Measurements from ENCODE around the gene MAP6D1. TPM values are rescaled to one million over a fixed set of nuclear protein-coding genes. Genes with fewer than 3 reads are reported as not detected.

Gene MAP6D1
- total and polyA plus RNA-seq, 9 of the 15 experiments (the other 6 are each of a cell fraction or from before 2014, with no cell fraction given), result 0.16 to 1.5 (median 0.44) TPM; not detected in 3

- CTCF ChIA-PET (ENCODE audit: low intra/inter-chr PET ratio), result no interaction called here
- 86% methylated on average over 22 of the region's 25 CpGs for WGBS (ENCODE audit: insufficient coverage, low coverage, missing lambda C conversion rate)
These were observed 6.4 kb downstream of the MAP6D1 start for GRCh38 chr3:183818706-183819624.

More at GRCh38 chr3:183818706-183819624, 6.4 kb downstream of the MAP6D1 start:
- DNase-seq (ENCODE audit: extremely low read depth in 1 of 4, low spot score in 3 of 4), result no peak
- Histone ChIP-seq H3K36me3 (ENCODE audit: control insufficient read depth, insufficient read depth, low read length) (no peaks in the 10 kb centered on the region), H3K27me3 (ENCODE audit: control insufficient read depth in 2 of 2, insufficient read depth in 2 of 2, low read length in 2 of 2) (no peaks in the 10 kb centered on the region), H3K4me2 (ENCODE audit: insufficient read depth, low read length) (no peak overlapping the region), H3K9me3 (replicated peaks; ENCODE audit: control insufficient read depth, insufficient read depth, low read depth, low read length) (no peaks in the 10 kb centered on the region), H3K4me3 (no peak overlapping the region), H3K27ac (ENCODE audit: extremely low read depth, low read depth, low read length) (no peak overlapping the region), H3K79me2 (ENCODE audit: control insufficient read depth, insufficient read depth, low read length) (no peaks in the 10 kb centered on the region), H3K9me1 (ENCODE audit: control insufficient read depth, insufficient read depth, low read length) (peaks cover 5% of the 10 kb centered on the region), H3K9ac (ENCODE audit: insufficient read depth in 1 of 2, low read depth in 2 of 2, low read length in 2 of 2) (no peak overlapping the region; a peak in 2 of 4 replicates), H2AFZ (ENCODE audit: low read depth, low read length) (no peak overlapping the region), H4K20me1 (replicated peaks; ENCODE audit: control insufficient read depth, insufficient read depth, low read length) (no peaks in the 10 kb centered on the region), H3K4me1 (replicated peaks in 1 of 2; ENCODE audit: control insufficient read depth in 2 of 2, insufficient read depth in 2 of 2, low read length in 2 of 2) (peaks cover 0 to 4% of the 10 kb centered on the region in 2 experiments; a peak in 2 of 5 replicates)
- POLR2A ChIA-PET, result no interaction called here
- ATAC-seq, result no peak
- intact Hi-C loops (cut with micrococcal nuclease) (no loop called here), in situ Hi-C loops (cut with MboI) (no loop called here)
- TF ChIP-seq, protein P1, sequence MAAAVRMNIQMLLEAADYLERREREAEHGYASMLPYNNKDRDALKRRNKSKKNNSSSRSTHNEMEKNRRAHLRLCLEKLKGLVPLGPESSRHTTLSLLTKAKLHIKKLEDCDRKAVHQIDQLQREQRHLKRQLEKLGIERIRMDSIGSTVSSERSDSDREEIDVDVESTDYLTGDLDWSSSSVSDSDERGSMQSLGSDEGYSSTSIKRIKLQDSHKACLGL (CRISPR knock-in tag; IDR thresholded peaks at IDR 0.05; ENCODE audit: borderline replicate concordance, poor library complexity, severe bottlenecking), result no peak
- no peak for TF ChIP-seq ZNF384 (IDR thresholded peaks at IDR 0.05; ENCODE audit: low read depth, low read length)
- TF ChIP-seq, protein P2, sequence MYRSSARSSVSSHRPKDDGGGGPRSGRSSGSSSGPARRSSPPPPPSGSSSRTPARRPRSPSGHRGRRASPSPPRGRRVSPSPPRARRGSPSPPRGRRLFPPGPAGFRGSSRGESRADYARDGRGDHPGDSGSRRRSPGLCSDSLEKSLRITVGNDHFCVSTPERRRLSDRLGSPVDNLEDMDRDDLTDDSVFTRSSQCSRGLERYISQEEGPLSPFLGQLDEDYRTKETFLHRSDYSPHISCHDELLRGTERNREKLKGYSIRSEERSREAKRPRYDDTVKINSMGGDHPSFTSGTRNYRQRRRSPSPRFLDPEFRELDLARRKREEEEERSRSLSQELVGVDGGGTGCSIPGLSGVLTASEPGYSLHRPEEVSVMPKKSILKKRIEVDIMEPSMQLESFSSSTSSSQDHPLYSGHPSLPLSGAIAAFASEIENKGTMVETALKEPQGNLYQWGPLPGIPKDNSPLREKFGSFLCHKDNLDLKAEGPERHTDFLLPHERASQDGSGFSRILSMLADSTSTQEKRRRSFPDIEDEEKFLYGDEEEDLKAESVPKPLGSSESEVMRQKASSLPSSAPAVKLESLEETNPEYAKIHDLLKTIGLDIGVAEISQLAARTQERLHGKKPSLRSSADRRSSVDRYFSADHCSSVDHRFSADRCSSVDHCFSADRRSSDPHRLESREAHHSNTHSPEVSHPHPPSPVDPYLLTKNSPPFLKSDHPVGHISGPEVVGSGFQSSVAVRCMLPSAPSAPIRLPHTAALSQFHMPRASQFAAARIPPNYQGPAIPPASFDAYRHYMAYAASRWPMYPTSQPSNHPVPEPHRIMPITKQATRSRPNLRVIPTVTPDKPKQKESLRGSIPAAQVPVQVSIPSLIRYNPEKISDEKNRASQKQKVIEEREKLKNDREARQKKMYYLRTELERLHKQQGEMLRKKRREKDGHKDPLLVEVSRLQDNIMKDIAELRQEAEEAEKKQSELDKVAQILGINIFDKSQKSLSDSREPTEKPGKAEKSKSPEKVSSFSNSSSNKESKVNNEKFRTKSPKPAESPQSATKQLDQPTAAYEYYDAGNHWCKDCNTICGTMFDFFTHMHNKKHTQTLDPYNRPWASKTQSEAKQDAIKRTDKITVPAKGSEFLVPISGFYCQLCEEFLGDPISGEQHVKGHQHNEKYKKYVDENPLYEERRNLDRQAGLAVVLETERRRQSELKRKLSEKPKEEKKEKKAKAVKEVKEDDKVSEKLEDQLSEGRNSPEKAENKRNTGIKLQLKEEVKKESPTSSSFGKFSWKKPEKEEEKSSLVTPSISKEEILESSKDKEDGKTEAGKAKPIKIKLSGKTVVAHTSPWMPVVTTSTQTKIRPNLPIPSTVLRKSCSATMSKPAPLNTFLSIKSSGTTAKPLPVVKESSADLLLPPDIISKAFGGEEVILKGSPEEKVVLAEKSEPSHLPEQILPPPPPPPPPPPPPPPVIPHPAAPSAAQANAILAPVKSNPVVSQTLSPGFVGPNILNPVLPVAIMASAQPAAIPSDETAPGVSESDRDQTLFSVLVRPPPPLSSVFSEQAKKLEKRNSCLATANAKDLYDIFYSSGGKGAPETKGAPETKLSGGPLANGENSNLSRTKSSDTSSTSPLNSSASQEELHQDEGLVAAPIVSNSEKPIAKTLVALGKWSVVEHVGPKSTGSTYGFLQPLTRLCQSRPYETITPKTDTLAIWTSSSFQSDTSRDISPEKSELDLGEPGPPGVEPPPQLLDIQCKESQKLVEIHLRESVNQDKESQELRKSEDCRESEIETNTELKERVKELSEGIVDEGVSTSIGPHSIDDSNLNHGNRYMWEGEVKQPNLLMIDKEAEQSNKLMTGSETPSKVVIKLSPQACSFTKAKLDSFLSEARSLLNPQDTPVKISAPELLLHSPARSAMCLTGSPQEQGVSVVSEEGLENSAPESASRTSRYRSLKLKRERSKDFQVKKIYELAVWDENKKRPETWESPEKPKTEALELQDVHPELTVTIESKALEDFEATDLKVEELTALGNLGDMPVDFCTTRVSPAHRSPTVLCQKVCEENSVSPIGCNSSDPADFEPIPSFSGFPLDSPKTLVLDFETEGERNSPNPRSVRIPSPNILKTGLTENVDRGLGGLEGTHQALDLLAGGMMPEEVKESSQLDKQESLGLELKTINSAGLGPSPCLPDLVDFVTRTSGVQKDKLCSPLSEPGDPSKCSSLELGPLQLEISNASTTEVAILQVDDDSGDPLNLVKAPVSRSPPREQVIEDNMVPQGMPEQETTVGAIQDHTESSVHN (IDR thresholded peaks at IDR 0.05; ENCODE audit: borderline replicate concordance in 1 of 2, low read depth in 1 of 2), result no peak
- TF ChIP-seq COPS2 (conservative IDR thresholded peaks at IDR 0.05), result no peak
- no peak for FAIRE-seq
- no TSS peak for BruUV-seq (replicated peaks)
